HG02870 (cell line): Measurements from ENCODE around the gene WASL.
"Not testable (repeated sequence)": the region's sequence is repeated elsewhere in the genome, so short reads cannot be mapped to it uniquely, and the experiment has no call there.

ENCODE experiments used
- ATAC-seq: cut with Tn5 transposase; IDR thresholded peaks from one replicate; pipeline ENCODE4 v1.9.1; 2021; ENCODE audit warnings: mild to moderate bottlenecking, moderate library complexity; ENCODE audit not compliant: unreplicated experiment

WASL gene

DNA sequence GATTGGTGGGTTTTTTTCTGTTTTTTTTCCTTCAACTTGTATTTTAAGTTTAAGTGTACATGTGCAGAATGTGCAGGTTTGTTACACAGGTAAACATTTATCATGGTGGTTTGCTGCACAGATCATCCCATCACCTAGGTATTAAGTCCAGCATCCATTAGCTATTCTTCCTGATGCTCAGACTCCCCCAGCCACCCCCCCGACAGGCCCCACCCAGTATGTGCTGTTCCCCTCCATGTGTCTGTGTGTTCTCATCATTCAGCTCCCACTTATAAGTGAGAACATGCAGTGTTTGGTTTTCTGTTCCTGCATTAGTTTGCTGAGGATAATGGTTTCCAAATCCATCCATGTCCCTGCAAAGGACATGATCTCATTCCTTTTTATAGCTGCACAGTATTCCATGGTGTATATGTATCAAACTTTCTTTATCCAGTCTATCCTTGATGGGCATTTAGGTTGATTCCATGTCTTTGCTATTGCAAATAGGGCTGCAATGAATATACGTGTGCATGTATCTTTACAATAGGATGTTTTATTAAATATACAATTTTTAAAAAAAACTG lies 114.7 kb downstream of the WASL start:
- not testable (repeated sequence) for ATAC-seq

DNA sequence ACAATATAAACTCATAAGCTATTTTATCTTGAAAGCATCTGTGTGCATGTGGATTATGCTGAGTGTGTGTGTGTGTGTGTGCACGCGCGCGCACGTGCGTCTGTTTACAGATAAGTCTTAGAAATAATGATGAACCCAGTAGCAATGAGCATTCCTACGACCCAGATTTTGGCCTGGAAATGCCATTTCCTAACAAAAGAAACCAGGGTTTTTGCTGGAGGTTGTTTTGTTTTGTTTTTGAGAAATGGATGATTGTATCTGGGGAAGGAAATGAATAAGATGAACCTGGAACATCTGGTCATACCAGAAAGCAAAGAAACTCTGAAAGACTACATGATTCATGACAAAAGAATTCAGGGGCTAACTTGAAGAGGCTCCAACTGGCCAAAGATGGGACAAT lies 115.2 kb downstream of the WASL start:
- no peak for ATAC-seq

DNA sequence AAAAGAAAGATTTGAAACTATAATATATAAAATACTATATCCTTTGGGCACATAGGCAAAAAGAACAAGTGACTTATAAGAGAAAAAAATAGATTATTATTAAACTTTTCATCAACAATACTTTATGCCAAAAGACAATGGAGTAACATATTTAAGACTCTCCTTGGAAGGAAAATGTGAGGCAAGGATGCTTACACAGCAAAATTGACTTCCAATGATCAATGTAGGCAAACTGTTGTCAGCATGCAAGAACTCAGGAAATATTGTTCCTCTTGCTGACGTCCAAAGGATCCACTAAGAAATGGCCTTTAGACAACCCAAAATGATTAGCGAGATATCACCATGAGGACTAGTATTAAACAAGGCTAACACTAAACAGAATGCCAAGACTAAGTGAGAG lies 116.0 kb downstream of the WASL start:
- no peak for ATAC-seq
